Dedifferentiated amniotic fluid mesenchymal stem cell (primary cell): ENCODE results near the gene SELENOS.

Experiments used
- DNase-seq: peaks from one replicate; pipeline ENCODE4 v3.0.0-alpha.2; 2016; ENCODE audit errors: extremely low spot score

SELENOS gene

GRCh38 chr15:101276501-101277037 lies 716 bp downstream of the SELENOS start:
- no peak for DNase-seq

DNA sequence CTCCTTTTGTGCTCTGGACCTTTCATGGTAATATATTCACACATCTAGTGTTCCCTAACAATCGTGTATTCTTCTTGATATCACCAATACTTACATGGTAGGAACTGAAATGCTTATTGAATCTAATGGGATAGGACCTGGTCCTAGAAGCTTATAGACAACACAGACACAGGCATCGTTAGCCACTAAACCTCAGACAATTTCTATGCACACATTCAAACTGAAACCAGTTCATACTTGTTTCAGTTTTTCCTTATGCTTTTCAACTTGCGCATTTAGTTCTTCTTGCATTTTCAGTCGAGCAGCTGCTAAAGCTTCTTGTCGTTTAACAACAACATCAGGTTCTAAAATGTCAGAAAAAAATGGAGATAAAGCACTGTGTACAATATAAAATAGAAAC lies 2.3 kb downstream of the SELENOS start:
- no peak for DNase-seq

GRCh38 chr15:101273534-101273933 lies 3.8 kb downstream of the SELENOS start:
- DNase-seq, result no peak

- no peak for DNase-seq
Observed at GRCh38 chr15:101272584-101272983, 4.7 kb downstream of the SELENOS start.

GRCh38 chr15:101269479-101270223 lies 7.6 kb downstream of the SELENOS start:
- DNase-seq, result no peak

- DNase-seq, result peak; percentile 19
Observed at GRCh38 chr15:101267320-101268104, 9.8 kb downstream of the SELENOS start.

GRCh38 chr15:101266787-101267186 lies 10.5 kb downstream of the SELENOS start:
- DNase-seq, result no peak

DNA sequence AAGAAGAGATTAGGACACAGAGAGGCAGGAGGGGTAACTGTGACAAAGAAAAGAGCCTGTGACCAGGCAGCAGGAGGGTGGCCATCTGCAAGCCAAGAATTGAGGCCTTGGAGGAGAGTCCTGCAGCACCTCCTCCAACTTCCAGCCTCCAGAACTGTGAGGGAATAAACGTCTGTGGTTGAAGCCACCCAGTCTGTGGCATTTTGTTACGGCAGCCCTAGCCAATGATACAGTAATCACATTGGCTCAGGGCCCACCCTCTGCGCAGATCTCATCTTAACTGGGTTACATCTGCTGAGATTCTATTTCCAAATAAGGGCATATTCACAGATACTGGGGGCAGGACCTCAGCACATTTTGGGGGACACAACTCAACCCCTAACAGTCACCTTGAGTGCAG lies 11.3 kb downstream of the SELENOS start:
- no peak for DNase-seq

DNA sequence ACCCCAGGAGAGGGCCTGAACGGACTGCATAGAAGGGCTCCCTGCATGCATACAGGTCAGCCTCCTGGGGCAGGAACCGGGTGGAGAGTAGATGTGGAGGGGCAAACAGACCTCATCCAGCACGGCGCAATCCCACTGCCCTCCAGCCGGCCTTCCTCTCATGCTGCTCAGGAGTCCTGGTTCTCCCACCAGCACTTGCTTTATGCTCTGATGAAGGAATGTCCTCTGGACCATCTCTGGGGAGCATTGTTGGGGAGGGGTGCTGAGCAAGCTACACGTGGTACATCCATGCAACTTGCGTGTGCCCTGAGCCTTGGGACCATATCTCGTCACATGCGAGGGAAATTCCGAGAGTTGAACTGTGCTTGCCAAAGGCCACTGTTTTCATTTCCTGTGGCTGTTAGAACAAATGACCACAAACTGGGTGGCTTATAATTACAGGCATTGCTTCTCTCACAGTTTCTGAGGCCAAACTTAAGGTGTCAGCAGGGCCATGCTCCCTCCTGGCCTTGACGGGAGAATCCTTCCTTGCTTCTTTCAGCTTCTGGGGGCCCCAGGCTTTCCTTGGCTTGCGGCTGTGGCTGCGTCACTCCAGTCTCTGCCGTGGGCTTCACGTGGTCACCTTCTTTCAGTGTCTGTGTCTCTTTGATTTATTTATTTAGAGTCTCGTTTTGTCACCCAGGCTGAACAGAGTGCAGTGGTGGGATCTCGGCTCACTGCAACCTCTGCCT lies 12.2 kb downstream of the SELENOS start:
- no peak for DNase-seq

DNA sequence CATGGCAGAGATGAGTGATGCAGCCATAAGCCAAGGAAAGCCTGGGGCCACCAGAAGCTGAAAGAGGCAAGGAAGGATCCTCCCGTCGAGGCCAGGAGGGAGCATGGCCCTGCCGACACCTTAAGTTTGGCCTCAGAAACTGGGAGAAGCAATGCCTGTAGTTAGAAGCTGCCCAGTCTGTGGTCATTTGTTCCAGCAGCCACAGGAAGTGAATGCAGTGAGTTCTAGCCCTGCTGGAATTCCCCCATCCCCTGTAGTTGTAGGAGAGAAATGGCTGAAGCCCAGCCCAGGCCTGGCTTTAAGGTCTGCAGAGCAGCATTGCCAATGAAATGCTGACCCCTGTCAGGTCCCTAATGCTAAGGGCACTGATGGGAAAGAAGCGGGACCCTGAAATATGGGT lies 13.3 kb downstream of the SELENOS start:
- no peak for DNase-seq

DNA sequence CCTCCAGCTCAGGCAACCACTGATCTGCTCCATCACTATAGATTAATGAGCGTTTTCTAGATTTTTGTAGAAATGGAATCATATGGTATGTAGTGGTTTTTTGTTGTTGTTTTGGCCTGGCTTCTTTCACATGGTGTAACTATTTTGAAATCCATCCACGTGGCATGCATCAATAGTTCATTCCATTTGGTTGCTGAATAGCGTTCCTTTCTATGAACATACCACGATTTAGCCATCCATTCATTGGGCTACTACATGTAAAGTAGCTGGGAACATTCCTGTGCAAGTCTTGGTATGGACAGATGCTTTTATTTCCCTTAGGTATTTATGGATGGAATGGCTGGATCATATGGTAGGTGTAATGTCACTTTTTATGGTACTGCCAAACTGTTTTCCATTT lies 14.7 kb downstream of the SELENOS start:
- DNase-seq, result no peak

DNA sequence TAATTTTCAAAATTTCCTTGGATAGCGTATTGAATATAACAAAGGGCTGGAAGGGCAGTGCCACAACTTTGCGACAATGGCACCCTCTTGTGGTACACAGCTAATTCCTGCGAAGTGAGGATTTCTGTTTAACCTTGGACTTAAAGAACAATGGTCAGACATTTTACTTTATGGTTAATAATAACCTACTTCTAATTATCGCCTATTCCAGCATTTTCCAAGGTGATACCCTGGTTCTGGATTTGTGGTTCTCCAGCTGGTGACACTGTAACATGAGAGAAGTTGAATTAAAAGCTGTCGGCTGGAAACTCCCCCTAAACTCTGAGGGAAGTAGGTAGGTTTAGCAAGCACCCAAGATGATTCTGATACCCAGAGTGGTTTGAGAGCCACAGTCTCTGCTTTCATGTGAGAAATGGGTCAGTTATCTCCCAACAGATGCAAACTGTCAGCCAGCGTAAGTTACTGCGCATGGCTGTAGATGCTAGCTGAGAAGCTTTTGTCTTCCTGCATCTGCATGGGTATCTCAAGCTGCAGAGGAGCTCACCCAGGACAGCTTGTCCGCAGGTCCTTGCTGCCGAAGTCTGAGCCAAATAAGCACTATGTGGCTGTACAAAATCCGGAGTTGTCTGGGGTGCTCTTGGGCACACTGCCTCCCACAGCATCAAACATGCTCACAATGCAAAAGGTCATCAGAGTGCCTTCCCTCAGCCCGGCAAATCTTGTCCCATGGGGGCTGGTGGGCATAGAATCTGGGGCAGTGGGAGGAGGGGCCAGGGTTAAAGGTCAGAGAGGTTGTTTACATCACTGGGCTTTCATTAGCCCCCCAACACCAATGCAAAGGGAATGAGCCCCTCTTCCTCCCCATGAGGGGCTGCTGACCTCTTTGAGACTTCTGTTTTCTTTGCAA lies 18.8 kb downstream of the SELENOS start:
- peak; percentile 80 for DNase-seq

DNA sequence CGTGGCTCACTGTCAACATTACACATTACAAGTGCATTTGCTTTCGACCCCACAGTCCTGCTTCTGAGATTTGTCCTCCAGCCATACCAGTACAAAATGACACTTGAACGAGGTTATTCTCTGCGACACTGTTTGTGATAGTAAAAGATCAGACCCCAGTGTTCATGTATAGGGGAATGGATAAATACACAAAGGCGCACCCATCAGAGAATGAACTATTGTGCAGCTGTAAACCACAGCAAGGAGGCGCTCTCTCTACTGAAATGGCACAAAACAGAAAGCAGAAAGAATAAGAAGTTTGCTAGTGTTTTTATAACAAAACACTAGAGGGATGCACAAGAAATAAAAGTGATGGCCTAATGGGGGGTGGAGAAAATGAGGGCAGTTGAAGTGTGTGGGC lies 20.5 kb downstream of the SELENOS start:
- DNase-seq, result no peak

DNA sequence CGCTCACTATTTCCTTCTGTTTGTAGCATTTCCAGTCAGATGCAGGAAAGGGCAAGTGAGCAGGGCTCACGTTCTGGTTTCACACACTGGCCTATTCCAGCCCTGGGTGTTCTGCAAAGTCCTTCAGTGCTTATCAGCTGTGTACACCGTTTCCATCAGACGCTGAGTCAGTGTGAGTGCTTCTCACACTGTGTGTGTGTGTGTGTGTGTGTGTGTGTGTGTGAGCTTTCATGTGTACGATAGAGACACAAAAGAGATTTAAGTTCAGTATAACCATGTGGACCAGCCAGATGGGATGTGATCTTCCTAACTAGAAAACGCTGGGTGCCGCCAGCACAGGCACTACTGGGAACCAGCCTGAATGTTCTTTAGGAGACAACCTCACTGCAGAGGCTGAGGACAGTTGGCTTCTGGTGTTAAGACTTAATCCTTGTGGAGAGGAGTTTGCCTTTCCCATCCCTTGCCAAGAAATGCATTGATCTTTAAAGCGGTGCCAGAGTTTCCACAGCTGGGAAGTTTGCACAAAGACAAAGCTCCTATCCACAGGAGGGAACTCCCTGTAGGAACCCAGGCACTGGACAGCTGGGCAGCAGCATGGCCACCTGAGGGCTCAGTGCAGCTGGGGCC lies 21.6 kb downstream of the SELENOS start:
- no peak for DNase-seq

GRCh38 chr15:101255051-101255395 lies 22.3 kb downstream of the SELENOS start:
- DNase-seq, result no peak

GRCh38 chr15:101254157-101255050 lies 22.9 kb downstream of the SELENOS start:
- DNase-seq, result no peak

- DNase-seq, result no peak
Observed at GRCh38 chr15:101252836-101253235, 24.4 kb downstream of the SELENOS start.

DNA sequence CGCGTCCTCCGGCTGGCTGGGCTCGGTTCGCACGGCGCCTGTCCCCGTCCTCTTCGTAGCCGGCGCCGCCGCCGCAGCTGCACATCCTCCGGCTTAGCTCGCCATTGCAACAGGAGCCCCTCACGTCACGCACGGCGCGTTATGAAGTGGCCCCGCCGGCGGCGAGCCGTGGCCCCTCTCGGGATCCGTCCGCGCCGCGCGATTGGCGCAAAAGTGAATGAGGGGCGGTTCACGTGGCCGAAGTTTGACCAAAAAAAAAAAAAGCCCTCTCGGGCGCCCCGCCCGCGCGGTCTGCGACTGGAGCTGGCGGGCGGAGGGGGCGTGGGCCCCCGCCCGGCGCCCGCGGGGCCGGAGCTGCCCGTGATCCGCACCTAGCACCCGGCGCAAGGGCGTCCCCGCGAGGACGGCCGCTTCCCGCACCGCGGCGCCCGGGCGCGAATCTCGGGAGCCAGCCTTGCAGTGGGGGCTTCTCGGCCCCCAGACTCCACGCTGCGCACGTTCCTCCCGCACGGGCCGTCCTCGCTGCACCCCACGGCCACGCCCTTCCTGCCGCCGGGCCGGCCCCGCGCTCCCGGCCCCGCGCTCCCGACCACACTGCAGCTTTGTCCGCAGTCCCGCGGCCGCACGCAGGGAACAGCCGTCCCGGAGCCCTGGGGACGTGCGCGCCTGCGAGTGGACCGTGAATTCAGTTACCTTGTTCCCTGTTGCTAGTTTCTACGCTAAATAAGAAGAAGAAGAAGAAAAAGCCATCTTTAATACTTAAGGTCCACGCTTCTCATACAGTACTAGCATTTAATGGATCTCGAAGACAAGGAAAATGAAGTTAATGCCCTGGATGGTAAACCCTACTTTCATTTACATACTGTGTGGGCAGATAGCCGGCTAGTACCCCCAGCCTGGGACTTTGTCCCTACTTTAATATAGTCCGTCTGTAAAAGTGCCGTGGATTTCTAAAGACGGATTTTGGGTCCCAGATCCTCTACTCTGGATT lies 25.2 kb downstream of the SELENOS start, which contains the start of gene CHSY1:
TSS of gene CHSY1 (minus strand) at position 219 of the 991 bp plus-strand sequence. CDS start 592 bp downstream, outside the sequence.
- DNase-seq, result peak; percentile 90
